IMR-90 (cell line): Measurements from ENCODE around the gene CEP63. TPM values are rescaled to one million over a fixed set of nuclear protein-coding genes. Genes with fewer than 3 reads are reported as not detected.

ENCODE experiments used
- ATAC-seq: fragments of 200-7000 bp; cut with Tn5 transposase; 2 replicates; pipeline ENCODE4 v1.9.1; 2020; ENCODE audit warnings: low read depth, mild to moderate bottlenecking, moderate library complexity
- BruUV-seq: library from RNA; stranded (reverse); fragments of 400-500 nt; replicated peaks from 2 replicates; lab custom pipeline; 2021; lab: Mats Ljungman, UMichigan
- CTCF ChIA-PET: fragments of 300-600 bp; formaldehyde crosslinking; extraction: SDS; loops from one replicate; lab custom pipeline; 2021; ENCODE audit warnings: antibody characterized with exemption; lab: Yijun Ruan, JAX
- POLR2A ChIA-PET: fragments of 300-600 bp; sonication (Branson Sonifier 250); formaldehyde crosslinking; loops from one replicate; lab custom pipeline; 2022; ENCODE audit warnings: antibody characterized with exemption; ENCODE audit not compliant: unreplicated experiment; lab: Charles Lee
- DNase-seq: peaks from one replicate; pipeline ENCODE4 v3.0.0; 2013
- H2AFZ ChIP-seq: replicated peaks from 2 replicates; pipeline ENCODE3; 2013; ENCODE audit warnings: low read length, mild to moderate bottlenecking; ENCODE audit not compliant: poor library complexity
- H2AK5ac ChIP-seq: 2 replicates; pipeline ENCODE4 v1.6.1; 2013; ENCODE audit warnings: low read depth, low read length, inconsistent platforms
- H2AK9ac ChIP-seq: replicated peaks from 2 replicates; pipeline ENCODE3; 2013; ENCODE audit warnings: mild to moderate bottlenecking, low read depth, low read length, moderate library complexity; ENCODE audit not compliant: poor library complexity
- H2BK120ac ChIP-seq: 2 replicates; pipeline ENCODE4 v1.6.1; 2013; ENCODE audit warnings: low read depth, low read length, inconsistent platforms
- H2BK15ac ChIP-seq: 3 replicates; pipeline ENCODE4 v1.6.1; 2013; ENCODE audit warnings: low read depth, low read length, inconsistent platforms
- H2BK20ac ChIP-seq: 2 replicates; pipeline ENCODE4 v1.6.1; 2013; ENCODE audit warnings: low read depth, mild to moderate bottlenecking, inconsistent platforms, low read length, moderate library complexity
- H2BK5ac ChIP-seq: 2 replicates; pipeline ENCODE4 v1.6.1; 2013; ENCODE audit warnings: mild to moderate bottlenecking, low read depth, low read length, inconsistent platforms; ENCODE audit not compliant: poor library complexity, severe bottlenecking
- H3K14ac ChIP-seq: replicated peaks from 2 replicates; pipeline ENCODE4 v1.6.1; 2013; ENCODE audit warnings: low read depth, low read length, inconsistent platforms
- H3K18ac ChIP-seq: 2 replicates; pipeline ENCODE4 v1.6.1; 2013; ENCODE audit warnings: low read depth, low read length, control low read depth
- H3K23ac ChIP-seq: 2 replicates; pipeline ENCODE4 v1.6.1; 2013; ENCODE audit warnings: low read depth, low read length, inconsistent platforms
- H3K27ac ChIP-seq: 2 replicates; pipeline ENCODE4 v1.5.1; 2013; ENCODE audit warnings: mild to moderate bottlenecking, control low read depth, low read length; ENCODE audit not compliant: insufficient read depth
- H3K27me3 ChIP-seq: 2 replicates; pipeline ENCODE4 v1.6.1; 2013; ENCODE audit warnings: low read length; ENCODE audit not compliant: control insufficient read depth, insufficient read depth
- H3K36me3 ChIP-seq: 2 replicates; pipeline ENCODE4 v1.6.1; 2013; ENCODE audit warnings: low read length, mixed read lengths; ENCODE audit not compliant: control insufficient read depth, insufficient read depth
- H3K4ac ChIP-seq: 2 replicates; pipeline ENCODE4 v1.6.1; 2013; ENCODE audit warnings: low read depth, low read length, inconsistent platforms
- H3K4me1 ChIP-seq: 2 replicates; pipeline ENCODE4 v1.6.1; 2013; ENCODE audit warnings: low read length, mixed read lengths; ENCODE audit not compliant: control insufficient read depth, insufficient read depth
- H3K4me2 ChIP-seq: 2 replicates; pipeline ENCODE4 v1.6.1; 2013; ENCODE audit warnings: low read depth, mild to moderate bottlenecking, control low read depth, low read length, moderate library complexity
- H3K4me3 ChIP-seq: 2 replicates; pipeline ENCODE4 v1.5.1; 2013; ENCODE audit warnings: low read depth, mild to moderate bottlenecking, control low read depth, low read length, moderate library complexity; ENCODE audit not compliant: insufficient read depth
- H3K56ac ChIP-seq: 2 replicates; pipeline ENCODE4 v1.6.1; 2013; ENCODE audit warnings: low read length, inconsistent platforms; ENCODE audit not compliant: insufficient read depth; ENCODE audit errors: extremely low read depth
- H3K79me1 ChIP-seq, 2 experiments: 2 replicates each; pipeline ENCODE4 v1.6.1; 2013; ENCODE audit warnings: low read length in 2 of 2, inconsistent platforms in 1 of 2, low read depth in 1 of 2
- H3K9ac ChIP-seq: 2 replicates; pipeline ENCODE4 v1.6.1; 2013; ENCODE audit warnings: low read depth, low read length, control low read depth
- H3K9me1 ChIP-seq: 2 replicates; pipeline ENCODE4 v1.6.1; 2013; ENCODE audit warnings: low read length, inconsistent platforms; ENCODE audit not compliant: insufficient read depth
- H3K9me3 ChIP-seq: 2 replicates; pipeline ENCODE4 v1.6.1; 2013; ENCODE audit warnings: low read length; ENCODE audit not compliant: control insufficient read depth, insufficient read depth
- H4K20me1 ChIP-seq: 2 replicates; pipeline ENCODE4 v1.6.1; 2013; ENCODE audit warnings: low read length, inconsistent platforms; ENCODE audit not compliant: insufficient read depth
- H4K5ac ChIP-seq: 2 replicates; pipeline ENCODE4 v1.6.1; 2013; ENCODE audit warnings: mild to moderate bottlenecking, low read depth, low read length, control low read depth
- H4K8ac ChIP-seq, 2 experiments: 2 replicates each; pipeline ENCODE4 v1.6.1; 2013; ENCODE audit warnings: low read depth in 2 of 2, low read length in 2 of 2, control low read depth in 1 of 2, inconsistent platforms in 1 of 2
- H4K91ac ChIP-seq: 2 replicates; pipeline ENCODE4 v1.6.1; 2013; ENCODE audit warnings: low read depth, low read length, inconsistent platforms; ENCODE audit not compliant: insufficient read depth
- CHD1 ChIP-seq: IDR thresholded peaks from 2 replicates; pipeline ENCODE4 v1.6.1; 2012; ENCODE audit warnings: low read depth, low read length, improper control_type of control experiment
- POLR2A ChIP-seq: IDR thresholded peaks from 2 replicates; pipeline ENCODE4 v1.6.1; 2012; ENCODE audit warnings: mild to moderate bottlenecking, low read depth, low read length
- RCOR1 ChIP-seq: IDR thresholded peaks from 2 replicates; pipeline ENCODE4 v1.6.1; 2012; ENCODE audit warnings: mild to moderate bottlenecking, low read length, improper control_type of control experiment; ENCODE audit not compliant: insufficient replicate concordance
- WGBS, 2 experiments: methylation state at CpG; one replicate each; pipeline versions ENCODE4 v1.1.5 to v1.1.7; 2013; ENCODE audit warnings: missing lambda C conversion rate in 2 of 2; ENCODE audit not compliant: insufficient read length in 1 of 2; ENCODE audit errors: extremely low coverage in 2 of 2; 5-methylcytosine and 5-hydroxymethylcytosine counted together
- dilution Hi-C: fragments of 300-500 bp; cut with HindIII; formaldehyde crosslinking; loops from one replicate; pipeline ENCODE4 v1.14.3; 2018; ENCODE audit warnings: low sequenced_read_pairs; ENCODE audit not compliant: unreplicated experiment
- in situ Hi-C: fragments of 300-500 bp; cut with MboI; formaldehyde crosslinking; loops from 3 replicates; pipeline ENCODE4 v1.14.3; 2019; ENCODE audit warnings: low sequenced_read_pairs, inconsistent platforms, mixed read lengths
- intact Hi-C: fragments of 100-400 bp; cut with micrococcal nuclease; formaldehyde crosslinking; loops from 2 replicates; pipeline ENCODE4 v1.10.0; 2022
- polyA plus RNA-seq, 3 experiments: library from polyadenylated mRNA; depleted of rRNA; stranded (reverse); fragments of >200 nt; gene quantifications; 2 replicates each; pipeline ENCODE4 v1.2.3, GENCODE V29; 2012; ENCODE audit warnings: low replicate concordance in 1 of 3
- total RNA-seq: library from RNA; depleted of rRNA; stranded (reverse); fragments of >200 nt; gene quantifications from 2 replicates; pipeline ENCODE4 v1.2.3, GENCODE V29; 2012

The CEP63 gene
- total and polyA plus RNA-seq, 2 of the 4 experiments (the other 2 are of a cell fraction) = 6.5 to 9.1 TPM

- Histone ChIP-seq H4K5ac (peak overlapping the region; percentile 46; the same call in 1 of the 2 replicates), H2BK5ac (peak overlapping the region; percentile 96), H2BK20ac (peak overlapping the region; percentile 77; the same call in 1 of the 2 replicates), H3K9me3 (no peaks in the 10 kb centered on the region), H3K23ac (peak overlapping the region; percentile 43; the same call in 1 of the 2 replicates), H2BK15ac (0 out of 3 replicates have a peak overlapping the region, but pooled peaks have one; percentile 4), H4K20me1 (no peaks in the 10 kb centered on the region), H2BK120ac (peak overlapping the region; percentile 30; the same call in 1 of the 2 replicates), H3K4me1 (peaks cover 17% of the 10 kb centered on the region), H3K4ac (peak overlapping the region; percentile 42; the same call in 1 of the 2 replicates), H2AFZ (no peak overlapping the region), H3K4me3 (no peak overlapping the region; the same call in 1 of the 2 replicates), H3K9ac (peak overlapping the region; percentile 84; the same call in 1 of the 2 replicates), H2AK5ac (peak overlapping the region; percentile 37; the same call in 1 of the 2 replicates), H3K4me2 (peak overlapping the region; percentile 100), H3K79me1 (peaks cover 21 to 50% of the 10 kb centered on the region in 2 experiments), H3K27me3 (no peaks in the 10 kb centered on the region), H2AK9ac (no peak overlapping the region), H3K9me1 (peaks cover 19% of the 10 kb centered on the region; the same call in 1 of the 2 replicates), H3K18ac (no peak overlapping the region), H3K36me3 (no peaks in the 10 kb centered on the region), H3K27ac (no peak overlapping the region), H3K14ac (peak overlapping the region; percentile 15; the same call in 1 of the 2 replicates), H4K91ac (no peak overlapping the region), H4K8ac (peak overlapping the region in 1 of 2 experiments; percentile 55; a peak in 2 of 4 replicates), H3K56ac (0 out of 2 replicates have a peak overlapping the region, but pooled peaks have one; percentile 24)
- 65% methylated on average over 4 of the region's 5 CpGs; no CpG with 5 or more reads in 1 of the 2 experiments for WGBS, 2 experiments
- CTCF ChIA-PET = interaction anchor here (0.9 to 1.9 kb wide), 4 partner anchors 11 to 290 kb away, joined by 3 to 6 read pairs (median 4); no protein-coding TSS in a partner anchor
- DNase-seq (no peak), ATAC-seq (no peak)
- dilution Hi-C loops = no loop called here
- TF ChIP-seq POLR2A (peak; percentile 13; the same call in 1 of the 2 replicates), CHD1 (0 out of 2 replicates have a peak, but pooled peaks have one; percentile 17), RCOR1 (no peak)
- BruUV-seq = no TSS peak
- intact Hi-C loops = loop anchor here (5.0 to 10.0 kb wide), 2 partner anchors 553 to 825 kb away; partner anchors contain the start of gene TOPBP1
- POLR2A ChIA-PET = no interaction called here
- in situ Hi-C loops = loop anchor here (10.0 to 25.0 kb wide), 2 partner anchors 553 to 675 kb away; partner anchors contain the start of gene SRPRB
Measured at GRCh38 chr3:134487406-134487805, 1.5 kb downstream of the CEP63 start.
